PC-3 (cell line): ENCODE data around the gene DACT1. TPM values are rescaled to one million over a fixed set of nuclear protein-coding genes. Genes with fewer than 3 reads are reported as not detected.

ENCODE experiments used
- ATAC-seq: fragments of 200-7000 bp; cut with Tn5 transposase; 2 replicates; pipeline ENCODE4 v1.9.1; 2020; ENCODE audit warnings: mild to moderate bottlenecking, moderate library complexity
- BruUV-seq: library from RNA; stranded (reverse); fragments of 400-500 nt; replicated peaks from 2 replicates; lab custom pipeline; 2021; lab: Mats Ljungman, UMichigan
- CTCF ChIA-PET: fragments of 300-600 bp; sonication (Branson Sonifier 250); formaldehyde crosslinking; loops from one replicate; lab custom pipeline; 2022; ENCODE audit warnings: antibody characterized with exemption; lab: Charles Lee
- POLR2A ChIA-PET: fragments of 300-600 bp; sonication (Branson Sonifier 250); formaldehyde crosslinking; loops from one replicate; lab custom pipeline; 2022; ENCODE audit warnings: antibody characterized with exemption; ENCODE audit not compliant: unreplicated experiment; lab: Charles Lee
- DNase-seq: peaks from one replicate; pipeline ENCODE4 v3.0.0-alpha.2; 2015
- H2AFZ ChIP-seq: fragments of 300-600 bp; sonication (generic); 2 replicates; pipeline ENCODE4 v1.6.0; 2016; ENCODE audit warnings: antibody characterized with exemption, low read length
- H3F3A ChIP-seq: fragments of 300-600 bp; sonication (generic); one replicate; pipeline ENCODE4 v1.6.0; 2017; ENCODE audit warnings: antibody characterized with exemption, low read length, control low read depth, mild to moderate bottlenecking; ENCODE audit not compliant: unreplicated experiment
- H3K27ac ChIP-seq: fragments of 300-600 bp; sonication (generic); 2 replicates; pipeline ENCODE4 v1.5.1; 2016; ENCODE audit warnings: mild to moderate bottlenecking, low read length
- H3K27me3 ChIP-seq: fragments of 300-600 bp; sonication (generic); 2 replicates; pipeline ENCODE4 v1.6.1; 2016; ENCODE audit warnings: low read length, mixed read lengths
- H3K36me3 ChIP-seq: fragments of 300-600 bp; sonication (generic); 2 replicates; pipeline ENCODE4 v1.6.1; 2016; ENCODE audit warnings: low read depth, mixed run types, low read length, mixed read lengths
- H3K4me1 ChIP-seq: fragments of 300-600 bp; sonication (generic); 2 replicates; pipeline ENCODE4 v1.5.1; 2016; ENCODE audit warnings: low read length; ENCODE audit not compliant: insufficient read depth
- H3K4me2 ChIP-seq: fragments of 300-600 bp; sonication (generic); 2 replicates; pipeline ENCODE4 v1.6.0; 2016; ENCODE audit warnings: low read length
- H3K4me3 ChIP-seq: fragments of 300-600 bp; sonication (generic); 2 replicates; pipeline ENCODE4 v1.5.1; 2016; ENCODE audit warnings: mild to moderate bottlenecking, low read length, mixed read lengths
- H3K79me2 ChIP-seq: fragments of 300-600 bp; sonication (generic); 2 replicates; pipeline ENCODE4 v1.6.1; 2017; ENCODE audit warnings: low read length, mixed read lengths
- H3K9ac ChIP-seq: fragments of 300-600 bp; sonication (generic); 2 replicates; pipeline ENCODE4 v1.6.0; 2016; ENCODE audit warnings: mild to moderate bottlenecking, low read length
- H3K9me2 ChIP-seq: fragments of 300-600 bp; sonication (generic); replicated peaks from 2 replicates; pipeline ENCODE4 v1.6.1; 2016; ENCODE audit warnings: mixed run types, low read length, mixed read lengths
- H3K9me3 ChIP-seq: fragments of 300-600 bp; sonication (generic); 2 replicates; pipeline ENCODE4 v1.6.1; 2016; ENCODE audit warnings: low read length, mixed read lengths
- H4K20me1 ChIP-seq: fragments of 300-600 bp; sonication (generic); 2 replicates; pipeline ENCODE4 v1.6.1; 2016; ENCODE audit warnings: low read length, mixed read lengths
- CTCF ChIP-seq: fragments of 300-600 bp; sonication (generic); conservative IDR thresholded peaks from 2 replicates; pipeline ENCODE4 v1.5.1; 2017; ENCODE audit warnings: antibody characterized with exemption, low read depth, mild to moderate bottlenecking, low read length
- EZH2 ChIP-seq: fragments of 300-600 bp; sonication (generic); IDR thresholded peaks from one replicate; pipeline ENCODE4 v1.6.1; 2017; ENCODE audit warnings: antibody characterized with exemption, mild to moderate bottlenecking, low read length; ENCODE audit not compliant: unreplicated experiment
- EZH2phosphoT487 ChIP-seq: fragments of 300-600 bp; sonication (generic); IDR thresholded peaks from 2 replicates; pipeline ENCODE4 v1.6.1; 2018; ENCODE audit warnings: mild to moderate bottlenecking, antibody characterized with exemption, low read length, borderline replicate concordance
- intact Hi-C: fragments of 100-400 bp; cut with micrococcal nuclease; formaldehyde crosslinking; loops from 2 replicates; pipeline ENCODE4 v1.9.0; 2023
- total RNA-seq: library from RNA; depleted of rRNA; stranded (reverse); fragments of >200 nt; gene quantifications from 2 replicates; pipeline ENCODE4 v1.2.3, GENCODE V29; 2014

Gene DACT1
- total RNA-seq, 1 experiment from 2014 or later, result 1.8 TPM

DNA sequence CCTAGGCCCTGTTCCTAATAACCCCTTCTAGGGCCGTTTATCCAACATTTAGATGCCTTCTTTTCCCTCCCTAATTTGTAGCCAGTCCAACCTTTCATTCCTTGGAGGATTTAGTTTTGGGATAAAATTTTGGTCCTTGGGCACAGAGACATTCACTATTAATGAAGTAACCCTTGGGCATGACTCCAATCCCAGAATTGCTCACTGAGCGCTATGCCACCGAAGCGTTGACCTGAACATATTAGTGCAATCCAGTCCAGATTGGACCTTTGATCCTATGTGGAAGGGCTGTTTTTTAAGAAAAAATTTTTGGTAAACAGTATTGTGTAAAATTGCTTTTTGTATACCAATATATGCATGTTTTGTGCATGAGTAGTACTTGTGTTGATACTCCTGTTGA, 10.0 kb downstream of the DACT1 start:
- no peak overlapping the region for H3K27ac ChIP-seq
- no peak overlapping the region for H3K4me3 ChIP-seq
- ATAC-seq (no peak), DNase-seq (no peak)
- no peak overlapping the region for H3K9ac ChIP-seq
- H3K27me3 ChIP-seq, result peaks cover 19% of the 10 kb centered on the region
- H2AFZ ChIP-seq, result no peak overlapping the region
- TF ChIP-seq EZH2 (no peak), EZH2phosphoT487 (no peak), CTCF (no peak)
- H3K4me2 ChIP-seq, result no peak overlapping the region
- BruUV-seq, result no TSS peak
- no peaks in the 10 kb centered on the region for H3K36me3 ChIP-seq
- H3K9me2 ChIP-seq, result no peaks in the 10 kb centered on the region
- H4K20me1 ChIP-seq, result no peaks in the 10 kb centered on the region
- H3K79me2 ChIP-seq, result no peaks in the 10 kb centered on the region
- no peaks in the 10 kb centered on the region for H3K4me1 ChIP-seq
- H3K9me3 ChIP-seq, result no peaks in the 10 kb centered on the region
- ChIA-PET CTCF (no interaction called here), POLR2A (no interaction called here)
- intact Hi-C loops, result no loop called here
- H3F3A ChIP-seq, result no peaks in the 10 kb centered on the region

- no peak overlapping the region for H3K4me3 ChIP-seq
- CTCF ChIA-PET, result no interaction called here
- no peak overlapping the region for H3K4me2 ChIP-seq
- H3K9ac ChIP-seq, result no peak overlapping the region
- no TSS peak for BruUV-seq
- POLR2A ChIA-PET, result no interaction called here
- TF ChIP-seq EZH2phosphoT487, result no peak
- no peak for TF ChIP-seq CTCF
- TF ChIP-seq EZH2, result no peak
- no peaks in the 10 kb centered on the region for H3K9me2 ChIP-seq
- no peaks in the 10 kb centered on the region for H3F3A ChIP-seq
- no peak overlapping the region for H2AFZ ChIP-seq
- intact Hi-C loops, result no loop called here
- no peaks in the 10 kb centered on the region for H4K20me1 ChIP-seq
- no peak for ATAC-seq
- H3K9me3 ChIP-seq, result no peaks in the 10 kb centered on the region
- H3K27ac ChIP-seq, result no peak overlapping the region
- H3K4me1 ChIP-seq, result no peaks in the 10 kb centered on the region
- peaks cover 36% of the 10 kb centered on the region for H3K27me3 ChIP-seq
- no peak for DNase-seq
- H3K36me3 ChIP-seq, result no peaks in the 10 kb centered on the region
- H3K79me2 ChIP-seq, result no peaks in the 10 kb centered on the region
These were observed 13.1 kb downstream of the DACT1 start for GRCh38 chr14:58650857-58651256.

DNA sequence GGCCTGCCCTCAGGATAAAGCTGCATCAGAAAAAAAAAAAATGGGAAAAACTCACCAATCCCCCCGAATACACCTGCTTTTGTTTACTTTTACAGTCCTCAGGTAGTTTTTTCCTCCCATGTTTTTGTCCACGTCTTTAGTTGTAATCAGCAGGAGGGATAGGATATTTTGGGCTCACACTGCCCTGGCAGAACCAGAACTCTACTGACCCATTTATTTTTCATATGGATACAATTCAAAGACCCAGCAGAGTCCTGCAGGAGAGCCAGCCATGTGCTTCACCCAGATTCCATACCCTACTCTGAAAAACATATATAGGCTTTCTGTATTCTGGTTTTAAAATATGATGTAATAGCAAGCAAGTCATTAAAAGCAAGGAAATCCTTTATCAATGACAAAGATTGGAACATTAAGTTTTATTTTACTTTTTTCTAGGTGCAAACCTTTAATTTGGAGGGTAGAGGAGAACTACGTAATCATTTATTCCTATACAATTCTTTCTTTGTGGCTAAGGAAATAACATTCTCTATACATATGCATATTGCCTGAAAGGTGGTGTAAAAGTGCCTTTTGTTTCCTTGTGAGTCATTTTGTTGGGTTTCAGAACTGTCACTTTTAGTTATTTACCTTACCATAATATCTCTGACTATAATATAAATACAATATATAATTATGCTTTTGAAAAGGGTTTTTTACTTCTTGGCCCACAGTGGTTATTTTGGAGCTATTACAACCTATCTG, 19.1 kb downstream of the DACT1 start:
- Histone ChIP-seq H4K20me1 (no peaks in the 10 kb centered on the region), H3K9me3 (no peaks in the 10 kb centered on the region), H3K9me2 (no peaks in the 10 kb centered on the region), H2AFZ (no peak overlapping the region), H3K9ac (no peak overlapping the region), H3K4me2 (no peak overlapping the region), H3K27me3 (peaks cover 36% of the 10 kb centered on the region), H3K4me1 (no peaks in the 10 kb centered on the region), H3K27ac (no peak overlapping the region), H3K36me3 (no peaks in the 10 kb centered on the region), H3K79me2 (no peaks in the 10 kb centered on the region), H3K4me3 (no peak overlapping the region), H3F3A (no peaks in the 10 kb centered on the region)
- ATAC-seq (no peak), DNase-seq (no peak)
- BruUV-seq, result no TSS peak
- ChIA-PET POLR2A (no interaction called here), CTCF (interaction anchor here (0.7 kb wide), 1 partner anchor 34 kb away, joined by 3 read pairs; no protein-coding TSS in a partner anchor)
- TF ChIP-seq EZH2, result no peak
- no peak for TF ChIP-seq EZH2phosphoT487
- TF ChIP-seq CTCF, result no peak
- intact Hi-C loops, result no loop called here
